K562 (cell line): ENCODE data around the gene SAE1. TPM values are rescaled to one million over a fixed set of nuclear protein-coding genes. Genes with fewer than 3 reads are reported as not detected.

ENCODE experiments used
- EZH2 ChIP-seq: IDR thresholded peaks from 2 replicates; pipeline ENCODE4 v1.6.1; 2012; ENCODE audit warnings: low read depth, mild to moderate bottlenecking, inconsistent platforms, low read length, borderline replicate concordance
- FOXJ3 ChIP-seq: sonication (generic); formaldehyde crosslinking; IDR thresholded peaks from 2 replicates; pipeline ENCODE4 v1.4.0; 2020; ENCODE audit warnings: mild to moderate bottlenecking, missing genetic modification reagents
- GATAD2B ChIP-seq: fragments of 450-650 bp; IDR thresholded peaks from 2 replicates; pipeline ENCODE4 v1.6.1; 2017; ENCODE audit warnings: mild to moderate bottlenecking, borderline replicate concordance
- NRF1 ChIP-seq, 2 experiments: fragments of 450-650 bp; IDR thresholded peaks in 1 of 2; conservative IDR thresholded peaks in 1 of 2; 2 replicates each; pipeline ENCODE4 v1.6.1; 2014; ENCODE audit warnings: mild to moderate bottlenecking in 2 of 2
- PHF21A ChIP-seq: fragments of 450-650 bp; IDR thresholded peaks from 2 replicates; pipeline ENCODE4 v1.6.1; 2017; ENCODE audit warnings: low read depth, borderline replicate concordance
- POLR2AphosphoS2 ChIP-seq: IDR thresholded peaks from 2 replicates; pipeline ENCODE4 v1.6.1; 2012; ENCODE audit warnings: low read length, improper control_type of control experiment
- RBFOX2 ChIP-seq: fragments of 200-400 bp; formaldehyde crosslinking; IDR thresholded peaks from 2 replicates; pipeline ENCODE4 v1.6.1; 2017; ENCODE audit warnings: low read depth, mild to moderate bottlenecking, low read length, moderate library complexity
- RNF2 ChIP-seq: sonication (generic); IDR thresholded peaks from 2 replicates; pipeline ENCODE4 v1.6.1; 2016
- SREBF1 ChIP-seq: fragments of 150-350 bp; IDR thresholded peaks from 2 replicates; pipeline ENCODE4 v1.6.1; 2014; ENCODE audit warnings: antibody characterized with exemption, low read depth, low read length, borderline replicate concordance
- TEAD2 ChIP-seq: fragments of 450-650 bp; IDR thresholded peaks from 2 replicates; pipeline ENCODE4 v1.6.1; 2016; ENCODE audit warnings: missing genetic modification characterization, control low read depth, missing compliant biosample characterization
- ZFP1 ChIP-seq: fragments of 450-650 bp; formaldehyde crosslinking; IDR thresholded peaks from 2 replicates; pipeline ENCODE4 v1.4.0; 2020; ENCODE audit warnings: mild to moderate bottlenecking, mixed read lengths
- ZNF197 ChIP-seq: fragments of 200-800 bp; sonication (Bioruptor generic); IDR thresholded peaks from 2 replicates; pipeline ENCODE4 v1.6.1; 2016; ENCODE audit warnings: low read depth, missing genetic modification characterization, missing compliant biosample characterization
- ZNF24 ChIP-seq: fragments of 450-650 bp; IDR thresholded peaks from 2 replicates; pipeline ENCODE4 v1.6.1; 2016
- ZNF511 ChIP-seq: sonication (generic); formaldehyde crosslinking; IDR thresholded peaks from 2 replicates; pipeline ENCODE4 v1.8.0; 2022; ENCODE audit warnings: mild to moderate bottlenecking, missing genetic modification reagents
- ZNF830 ChIP-seq: fragments of 250-450 bp; sonication (Bioruptor Pico); IDR thresholded peaks from 2 replicates; pipeline ENCODE4 v1.5.0; 2021; ENCODE audit warnings: mild to moderate bottlenecking
- polyA plus RNA-seq, 8 experiments: library from polyadenylated mRNA; depleted of rRNA in 4 of 8; stranded (reverse) in 5 of 8; unstranded in 3 of 8; fragments of >200 nt; fragmentation: Nextera tagmentation in 2 of 8; fragmentation: Illumina TruSeq in 1 of 8; extraction: Ambion mirVana in 2 of 8; extraction: Trizol in 1 of 8; gene quantifications; 2 replicates each; pipeline versions ENCODE4 v1.2.1 to v1.2.3, GENCODE V29; 2011 to 2014; ENCODE audit warnings: inconsistent platforms in 1 of 8, missing spikeins in 1 of 8
- total RNA-seq, 7 experiments: library from RNA; depleted of rRNA in 6 of 7; stranded (reverse); fragments of >200 nt in 6 of 7; fragmentation: Illumina TruSeq in 2 of 7; extraction: Trizol in 2 of 7; gene quantifications; 2 replicates each; pipeline versions ENCODE4 v1.2.1 to v1.2.3, GENCODE V29; 2011 to 2021; ENCODE audit warnings: low replicate concordance in 1 of 7
- TF ChIP-seq, protein P1 (sequence below): fragments of 450-650 bp; IDR thresholded peaks from 2 replicates; pipeline ENCODE4 v1.6.1; 2016; ENCODE audit warnings: low read depth
- TF ChIP-seq, protein P2 (sequence below): IDR thresholded peaks from 2 replicates; pipeline ENCODE4 v1.6.1; 2016; ENCODE audit warnings: missing genetic modification characterization, missing compliant biosample characterization

SAE1 gene
- total and polyA plus RNA-seq, 9 of the 15 experiments (the other 6 are each of a cell fraction or from before 2014, with no cell fraction given): 82.8 to 299 (median 217) TPM

DNA sequence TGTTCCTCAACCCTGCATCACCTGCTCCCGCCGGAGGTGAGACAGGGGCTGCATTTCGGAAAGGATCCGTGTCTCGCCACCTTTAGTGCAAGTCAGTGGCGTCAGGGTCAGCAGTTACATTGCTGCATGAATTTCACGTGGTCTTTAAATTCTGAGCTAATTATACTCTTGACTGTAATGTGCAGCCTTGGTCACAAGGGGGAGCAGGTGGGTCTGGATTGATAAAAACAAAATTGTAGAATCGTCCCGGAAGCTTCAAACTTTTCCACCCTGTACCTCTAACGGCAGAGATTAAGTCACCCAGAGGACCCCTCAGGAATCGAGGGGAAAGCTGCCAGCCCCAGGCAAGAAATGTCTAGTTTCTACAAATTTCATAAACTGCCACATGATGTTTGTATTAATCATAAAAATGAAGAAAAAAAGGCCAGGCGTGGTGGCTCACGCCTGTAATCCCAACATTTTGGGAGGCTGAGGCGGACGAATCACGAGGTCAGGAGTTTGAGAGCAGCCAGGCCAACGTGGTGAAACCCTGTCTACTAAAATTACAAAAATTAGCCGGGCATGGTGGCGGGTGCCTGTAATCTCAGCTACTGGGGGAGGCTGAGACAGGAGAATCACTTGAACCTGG is 80.2 kb downstream of the SAE1 start (continued):
- TF ChIP-seq, protein P1, sequence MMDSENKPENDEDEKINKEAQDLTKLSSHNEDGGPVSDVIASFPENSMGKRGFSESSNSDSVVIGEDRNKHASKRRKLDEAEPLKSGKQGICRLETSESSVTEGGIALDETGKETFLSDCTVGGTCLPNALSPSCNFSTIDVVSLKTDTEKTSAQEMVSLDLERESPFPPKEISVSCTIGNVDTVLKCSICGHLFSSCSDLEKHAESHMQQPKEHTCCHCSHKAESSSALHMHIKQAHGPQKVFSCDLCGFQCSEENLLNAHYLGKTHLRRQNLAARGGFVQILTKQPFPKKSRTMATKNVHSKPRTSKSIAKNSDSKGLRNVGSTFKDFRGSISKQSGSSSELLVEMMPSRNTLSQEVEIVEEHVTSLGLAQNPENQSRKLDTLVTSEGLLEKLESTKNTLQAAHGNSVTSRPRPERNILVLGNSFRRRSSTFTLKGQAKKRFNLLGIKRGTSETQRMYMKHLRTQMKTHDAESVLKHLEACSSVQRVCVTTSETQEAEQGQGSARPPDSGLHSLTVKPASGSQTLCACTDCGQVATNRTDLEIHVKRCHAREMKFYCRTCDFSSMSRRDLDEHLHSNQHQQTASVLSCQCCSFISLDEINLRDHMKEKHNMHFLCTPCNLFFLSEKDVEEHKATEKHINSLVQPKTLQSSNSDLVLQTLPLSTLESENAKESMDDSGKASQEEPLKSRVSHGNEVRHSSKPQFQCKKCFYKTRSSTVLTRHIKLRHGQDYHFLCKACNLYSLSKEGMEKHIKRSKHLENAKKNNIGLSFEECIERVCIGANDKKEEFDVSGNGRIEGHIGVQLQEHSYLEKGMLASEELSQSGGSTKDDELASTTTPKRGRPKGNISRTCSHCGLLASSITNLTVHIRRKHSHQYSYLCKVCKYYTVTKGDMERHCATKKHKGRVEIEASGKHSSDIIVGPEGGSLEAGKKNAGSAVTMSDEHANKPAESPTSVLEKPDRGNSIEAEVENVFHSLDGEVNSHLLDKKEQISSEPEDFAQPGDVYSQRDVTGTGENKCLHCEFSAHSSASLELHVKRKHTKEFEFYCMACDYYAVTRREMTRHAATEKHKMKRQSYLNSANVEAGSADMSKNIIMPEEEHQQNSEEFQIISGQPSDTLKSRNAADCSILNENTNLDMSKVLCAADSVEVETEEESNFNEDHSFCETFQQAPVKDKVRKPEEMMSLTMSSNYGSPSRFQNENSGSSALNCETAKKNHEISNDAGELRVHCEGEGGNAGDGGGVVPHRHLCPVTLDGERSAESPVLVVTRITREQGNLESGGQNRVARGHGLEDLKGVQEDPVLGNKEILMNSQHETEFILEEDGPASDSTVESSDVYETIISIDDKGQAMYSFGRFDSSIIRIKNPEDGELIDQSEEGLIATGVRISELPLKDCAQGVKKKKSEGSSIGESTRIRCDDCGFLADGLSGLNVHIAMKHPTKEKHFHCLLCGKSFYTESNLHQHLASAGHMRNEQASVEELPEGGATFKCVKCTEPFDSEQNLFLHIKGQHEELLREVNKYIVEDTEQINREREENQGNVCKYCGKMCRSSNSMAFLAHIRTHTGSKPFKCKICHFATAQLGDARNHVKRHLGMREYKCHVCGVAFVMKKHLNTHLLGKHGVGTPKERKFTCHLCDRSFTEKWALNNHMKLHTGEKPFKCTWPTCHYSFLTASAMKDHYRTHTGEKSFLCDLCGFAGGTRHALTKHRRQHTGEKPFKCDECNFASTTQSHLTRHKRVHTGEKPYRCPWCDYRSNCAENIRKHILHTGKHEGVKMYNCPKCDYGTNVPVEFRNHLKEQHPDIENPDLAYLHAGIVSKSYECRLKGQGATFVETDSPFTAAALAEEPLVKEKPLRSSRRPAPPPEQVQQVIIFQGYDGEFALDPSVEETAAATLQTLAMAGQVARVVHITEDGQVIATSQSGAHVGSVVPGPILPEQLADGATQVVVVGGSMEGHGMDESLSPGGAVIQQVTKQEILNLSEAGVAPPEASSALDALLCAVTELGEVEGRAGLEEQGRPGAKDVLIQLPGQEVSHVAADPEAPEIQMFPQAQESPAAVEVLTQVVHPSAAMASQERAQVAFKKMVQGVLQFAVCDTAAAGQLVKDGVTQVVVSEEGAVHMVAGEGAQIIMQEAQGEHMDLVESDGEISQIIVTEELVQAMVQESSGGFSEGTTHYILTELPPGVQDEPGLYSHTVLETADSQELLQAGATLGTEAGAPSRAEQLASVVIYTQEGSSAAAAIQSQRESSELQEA: no peak
- TF ChIP-seq GATAD2B (no peak), ZNF24 (peak; percentile 49; the same call in 1 of the 2 replicates), EZH2 (no peak), POLR2AphosphoS2 (no peak), SREBF1 (no peak), NRF1 (conservative IDR thresholded peaks at IDR 0.05 in 1 of 2, IDR thresholded peaks at IDR 0.05 in 1 of 2) (peak in 1 of 2 experiments; percentile 0; a peak in 1 of 4 replicates), TEAD2 (tag) (peak; percentile 41; the same call in 1 of the 2 replicates), ZNF197 (CRISPR knock-in tag) (peak; percentile 94), RNF2 (peak; percentile 56; the same call in 1 of the 2 replicates), PHF21A (no peak), FOXJ3 (CRISPR knock-in tag) (no peak), RBFOX2 (peak; percentile 40; the same call in 1 of the 2 replicates), ZFP1 (CRISPR knock-in tag) (0 out of 2 replicates have a peak, but pooled peaks have one; percentile 10), ZNF830 (no peak), ZNF511 (no peak)
- TF ChIP-seq, protein P2, sequence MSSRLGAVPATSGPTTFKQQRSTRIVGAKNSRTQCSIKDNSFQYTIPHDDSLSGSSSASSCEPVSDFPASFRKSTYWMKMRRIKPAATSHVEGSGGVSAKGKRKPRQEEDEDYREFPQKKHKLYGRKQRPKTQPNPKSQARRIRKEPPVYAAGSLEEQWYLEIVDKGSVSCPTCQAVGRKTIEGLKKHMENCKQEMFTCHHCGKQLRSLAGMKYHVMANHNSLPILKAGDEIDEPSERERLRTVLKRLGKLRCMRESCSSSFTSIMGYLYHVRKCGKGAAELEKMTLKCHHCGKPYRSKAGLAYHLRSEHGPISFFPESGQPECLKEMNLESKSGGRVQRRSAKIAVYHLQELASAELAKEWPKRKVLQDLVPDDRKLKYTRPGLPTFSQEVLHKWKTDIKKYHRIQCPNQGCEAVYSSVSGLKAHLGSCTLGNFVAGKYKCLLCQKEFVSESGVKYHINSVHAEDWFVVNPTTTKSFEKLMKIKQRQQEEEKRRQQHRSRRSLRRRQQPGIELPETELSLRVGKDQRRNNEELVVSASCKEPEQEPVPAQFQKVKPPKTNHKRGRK (tag): no peak
